Lower leg skin (tissue), 4 donors: ENCODE results near the gene GHR. TPM values are rescaled to one million over a fixed set of nuclear protein-coding genes. Genes with fewer than 3 reads are reported as not detected.
A peak's percentile ranks its signal among the peaks of the same experiment; 100 is the strongest.

ENCODE experiments used
- DNase-seq, 2 donors: peaks; one replicate each; pipeline ENCODE4 v3.0.0-alpha.2; 2019; ENCODE audit warnings: low spot score in 2 of 2
- H3K4me3 ChIP-seq: fragments of 200-600 bp; sonication (generic); 2 replicates; pipeline ENCODE4 v1.5.1; 2017; ENCODE audit warnings: mild to moderate bottlenecking, low read depth; ENCODE audit not compliant: poor library complexity, severe bottlenecking
- POLR2A ChIP-seq, 2 donors: fragments of 450-650 bp; IDR thresholded peaks; one replicate each; pipeline ENCODE4 v1.6.1; 2016 to 2017; ENCODE audit warnings: antibody characterized with exemption in 2 of 2, mild to moderate bottlenecking in 1 of 2, moderate library complexity in 1 of 2
- WGBS, 2 donors: methylation state at CpG; one replicate each; pipeline ENCODE4 v1.1.5; 2018; 5-methylcytosine and 5-hydroxymethylcytosine counted together
- intact Hi-C: fragments of 100-400 bp; cut with DNase I; formaldehyde crosslinking; loops from one replicate; pipeline ENCODE4 v1.15.0; 2023; ENCODE audit warnings: low total_unique reads
- total RNA-seq, 4 donors: library from RNA; depleted of rRNA; stranded (reverse); fragments of >200 nt; gene quantifications; one replicate each; pipeline ENCODE4 v1.1.0, GENCODE V29; 2016
- TF ChIP-seq, protein P1 (sequence below), 3 donors: fragments of 450-650 bp; IDR thresholded peaks; one replicate each; pipeline ENCODE4 v1.5.1; 2016; ENCODE audit warnings: antibody characterized with exemption in 3 of 3, mild to moderate bottlenecking in 3 of 3, moderate library complexity in 2 of 3

Gene GHR
- total RNA-seq, 4 donors from 2014 or later: 10.5 to 23.1 (median 14.2) TPM

DNA sequence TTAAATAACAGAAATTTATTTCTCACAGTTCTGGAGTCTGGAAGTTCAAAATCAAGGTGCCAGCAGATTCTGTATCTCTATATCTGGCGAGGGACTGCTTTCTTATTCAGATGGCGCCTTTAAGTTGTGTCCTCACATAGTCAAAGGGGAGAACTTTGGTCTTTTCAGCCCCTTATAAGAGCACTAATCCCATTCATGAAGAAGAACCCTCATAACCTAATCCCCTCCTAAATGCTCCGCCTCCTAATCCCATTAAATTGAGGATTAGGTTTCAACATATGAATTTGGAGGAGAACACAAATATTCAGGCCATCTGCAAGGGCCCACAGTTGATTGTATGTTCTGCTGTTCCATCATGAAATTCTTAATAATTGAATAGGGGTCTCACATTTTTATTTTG, 322.6 kb downstream of the GHR start:
- DNase-seq: no peak
- 97 to 98% methylated on average over 3 of the region's 3 CpGs for WGBS, 2 donors
- no peak overlapping the region for H3K4me3 ChIP-seq
- intact Hi-C loops: no loop called here
- no peak for TF ChIP-seq POLR2A (IDR thresholded peaks at IDR 0.05)

DNA sequence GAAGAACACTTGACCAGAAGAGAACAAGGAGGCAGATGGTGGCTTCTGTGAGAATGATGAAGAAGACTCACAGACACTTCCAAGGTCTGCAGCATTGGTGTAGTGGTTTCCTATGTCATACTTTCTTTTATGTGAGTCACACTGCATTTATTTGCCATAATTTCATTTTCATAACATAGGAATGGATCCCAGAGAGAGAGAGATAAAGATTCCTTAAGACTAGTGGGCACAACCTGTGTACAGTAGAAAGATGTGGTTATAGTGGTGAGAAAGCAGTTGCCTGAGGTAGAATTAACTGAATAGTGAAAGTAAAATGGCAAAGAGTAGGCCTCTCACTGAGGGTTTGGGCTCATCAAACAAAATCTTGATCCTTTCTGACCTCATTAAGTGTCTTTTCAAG, 325.8 kb downstream of the GHR start:
- no peak overlapping the region for H3K4me3 ChIP-seq
- no peak for DNase-seq
- intact Hi-C loops: no loop called here
- TF ChIP-seq, protein P1, sequence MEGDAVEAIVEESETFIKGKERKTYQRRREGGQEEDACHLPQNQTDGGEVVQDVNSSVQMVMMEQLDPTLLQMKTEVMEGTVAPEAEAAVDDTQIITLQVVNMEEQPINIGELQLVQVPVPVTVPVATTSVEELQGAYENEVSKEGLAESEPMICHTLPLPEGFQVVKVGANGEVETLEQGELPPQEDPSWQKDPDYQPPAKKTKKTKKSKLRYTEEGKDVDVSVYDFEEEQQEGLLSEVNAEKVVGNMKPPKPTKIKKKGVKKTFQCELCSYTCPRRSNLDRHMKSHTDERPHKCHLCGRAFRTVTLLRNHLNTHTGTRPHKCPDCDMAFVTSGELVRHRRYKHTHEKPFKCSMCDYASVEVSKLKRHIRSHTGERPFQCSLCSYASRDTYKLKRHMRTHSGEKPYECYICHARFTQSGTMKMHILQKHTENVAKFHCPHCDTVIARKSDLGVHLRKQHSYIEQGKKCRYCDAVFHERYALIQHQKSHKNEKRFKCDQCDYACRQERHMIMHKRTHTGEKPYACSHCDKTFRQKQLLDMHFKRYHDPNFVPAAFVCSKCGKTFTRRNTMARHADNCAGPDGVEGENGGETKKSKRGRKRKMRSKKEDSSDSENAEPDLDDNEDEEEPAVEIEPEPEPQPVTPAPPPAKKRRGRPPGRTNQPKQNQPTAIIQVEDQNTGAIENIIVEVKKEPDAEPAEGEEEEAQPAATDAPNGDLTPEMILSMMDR (IDR thresholded peaks at IDR 0.05): no peak
- no peak for TF ChIP-seq POLR2A (IDR thresholded peaks at IDR 0.05)

DNA sequence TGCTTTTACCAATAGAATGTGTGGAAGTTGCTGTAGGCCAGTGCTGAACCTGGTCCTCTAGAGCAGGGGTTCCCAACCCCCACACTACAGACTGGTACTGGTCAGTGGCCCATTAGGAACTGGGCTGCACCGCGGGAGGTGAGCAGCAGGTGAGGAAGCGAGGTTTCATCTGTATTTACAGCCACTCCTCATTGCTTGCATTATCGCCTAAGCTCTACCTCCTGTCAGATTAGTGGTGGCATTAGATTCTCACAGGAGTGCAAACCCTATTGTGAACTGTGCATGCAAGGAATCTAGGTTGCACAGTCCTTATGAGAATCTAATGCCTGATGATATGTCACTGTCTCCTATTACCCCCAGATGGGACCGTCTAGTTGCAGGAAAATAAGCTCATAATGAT, 327.3 kb downstream of the GHR start:
- no peak overlapping the region for H3K4me3 ChIP-seq
- 91 to 92% methylated on average over 5 of the region's 5 CpGs for WGBS, 2 donors
- DNase-seq: no peak
- intact Hi-C loops: no loop called here
- TF ChIP-seq POLR2A (IDR thresholded peaks at IDR 0.05): no peak
- TF ChIP-seq, protein P1 (IDR thresholded peaks at IDR 0.05): no peak

DNA sequence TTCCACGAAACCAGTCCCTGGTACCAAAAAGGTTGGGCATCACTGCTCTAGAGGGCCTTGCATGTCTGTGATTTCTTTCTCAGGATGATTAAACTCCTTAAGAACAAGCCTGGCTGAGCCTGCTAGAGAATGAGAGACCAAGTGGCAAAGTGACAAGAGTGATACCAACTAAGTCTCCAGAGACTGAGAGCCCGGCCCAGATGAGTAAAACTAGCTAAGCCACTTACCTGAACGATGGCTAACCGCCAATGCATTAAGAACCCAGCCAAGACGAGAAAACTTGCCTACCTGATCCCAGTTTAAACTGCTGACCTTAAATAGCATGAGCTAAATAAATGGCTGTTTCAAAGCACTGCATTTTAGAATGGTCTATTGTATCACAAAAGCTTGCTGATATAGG, 327.8 kb downstream of the GHR start:
- 43 to 44% methylated on average over 5 of the region's 5 CpGs for WGBS, 2 donors
- intact Hi-C loops: no loop called here
- H3K4me3 ChIP-seq: no peak overlapping the region
- TF ChIP-seq, protein P1 (IDR thresholded peaks at IDR 0.05): no peak
- TF ChIP-seq POLR2A (IDR thresholded peaks at IDR 0.05): no peak
- peak in 1 of 2 donors; percentile 33 for DNase-seq

DNA sequence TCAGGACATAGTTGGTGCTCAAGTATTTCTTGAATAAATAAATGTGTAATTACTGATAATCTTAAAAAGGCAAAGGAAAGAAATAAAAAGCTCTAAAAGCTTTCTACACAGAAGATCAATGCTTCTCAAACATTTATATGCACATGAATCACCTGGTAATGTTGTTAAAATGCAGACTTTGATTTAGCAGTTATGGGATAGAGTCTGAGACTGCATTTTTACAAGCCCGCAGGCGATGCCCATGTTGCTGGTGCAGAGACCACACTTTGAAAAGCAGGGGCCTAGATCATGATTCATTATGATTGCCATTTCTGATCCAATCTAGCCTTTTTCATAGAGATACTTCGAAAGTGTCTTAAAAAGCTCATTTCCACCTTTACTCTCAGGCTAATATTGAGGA, 329.9 kb downstream of the GHR start:
- no peak for DNase-seq
- no peak overlapping the region for H3K4me3 ChIP-seq
- intact Hi-C loops: no loop called here
- WGBS, 2 donors: 92 to 95% methylated on average over 3 of the region's 3 CpGs
- TF ChIP-seq, protein P1 (IDR thresholded peaks at IDR 0.05): no peak
- TF ChIP-seq POLR2A (IDR thresholded peaks at IDR 0.05): no peak

DNA sequence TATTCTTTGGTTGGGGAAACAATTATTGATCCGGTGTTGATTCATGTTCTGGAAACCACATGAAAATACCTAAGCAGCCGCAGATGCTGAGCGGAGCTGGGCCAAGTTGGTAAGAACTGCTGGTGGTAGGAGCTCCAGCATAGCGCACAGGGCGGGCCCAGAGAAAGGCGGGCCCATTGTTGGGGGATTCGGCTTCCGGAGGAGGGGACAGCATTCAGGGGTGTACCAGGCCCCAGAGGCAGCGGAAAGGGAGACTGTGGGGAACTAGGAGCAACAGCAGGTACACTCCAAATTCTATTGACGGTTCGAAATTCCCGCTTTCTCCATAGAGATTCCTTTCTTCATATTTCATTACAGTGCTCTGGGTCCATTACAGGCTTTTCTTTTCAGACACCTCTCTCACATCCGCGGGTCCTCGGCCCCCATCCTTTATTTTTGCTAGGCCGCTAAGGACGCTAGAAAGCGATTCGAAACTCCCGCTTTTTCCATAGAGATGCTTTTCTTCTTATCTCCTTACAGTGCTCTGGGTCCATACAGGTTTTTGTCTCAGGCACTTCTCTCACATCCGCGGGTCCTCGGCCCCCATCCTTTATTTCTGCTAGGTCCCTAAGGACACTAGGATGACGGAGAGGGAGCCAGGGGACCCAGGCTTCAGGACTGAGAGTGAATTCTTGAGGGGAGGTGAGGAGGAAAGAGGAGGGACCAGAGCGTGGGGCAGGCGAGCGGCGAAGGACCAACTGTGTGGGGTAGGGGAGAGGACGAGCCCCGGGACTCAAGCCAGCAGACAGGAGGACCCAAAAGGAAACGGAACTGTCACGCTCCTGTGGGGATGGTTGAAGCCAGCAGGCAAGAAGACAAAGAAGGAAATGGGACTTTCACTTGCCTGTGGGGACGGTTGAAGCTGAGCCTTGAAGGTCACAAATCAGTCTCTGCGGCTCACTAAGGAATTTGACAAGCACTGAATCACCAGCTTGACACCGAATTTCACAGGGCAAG, 333.7 kb downstream of the GHR start, which contains the start of gene CCDC152:
Gene CCDC152, plus strand, starts transcription at position 213 of the 996 bp plus-strand sequence. CDS start 2,304 bp downstream, outside the sequence.
- intact Hi-C loops: no loop called here
- peak within 1 kb of the TSS; percentile 13 for H3K4me3 ChIP-seq
- 27 to 34% methylated on average over 35 of the region's 35 CpGs for WGBS, 2 donors
- TF ChIP-seq POLR2A (IDR thresholded peaks at IDR 0.05): no peak
- TF ChIP-seq, protein P1 (IDR thresholded peaks at IDR 0.05): no peak
- DNase-seq: peak in 1 of 2 donors; percentile 83
